ENCODE data around the gene KRTAP6-1.

KRTAP6-1 gene

DNA sequence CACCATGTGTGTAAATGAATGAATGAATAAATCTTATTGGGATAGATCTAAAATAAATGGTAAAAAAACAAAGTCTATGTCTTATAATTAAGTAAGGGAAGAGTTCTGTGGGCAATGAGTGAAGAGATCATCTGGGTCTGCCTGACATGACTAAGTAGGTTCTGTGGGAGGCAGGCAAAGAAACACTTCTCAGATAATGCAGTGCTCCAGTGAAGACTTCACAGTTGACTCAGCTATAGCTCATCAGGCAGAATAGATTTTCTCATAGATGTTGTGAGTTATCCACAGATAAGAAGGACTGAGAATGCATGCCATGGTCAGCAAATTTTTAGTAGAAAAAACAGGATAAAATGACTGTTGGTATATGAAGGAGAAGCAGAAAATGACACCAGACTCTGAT is 36.0 kb downstream of the KRTAP6-1 start:
- no peak for DNase-seq (ENCODE audit: low spot score)

DNA sequence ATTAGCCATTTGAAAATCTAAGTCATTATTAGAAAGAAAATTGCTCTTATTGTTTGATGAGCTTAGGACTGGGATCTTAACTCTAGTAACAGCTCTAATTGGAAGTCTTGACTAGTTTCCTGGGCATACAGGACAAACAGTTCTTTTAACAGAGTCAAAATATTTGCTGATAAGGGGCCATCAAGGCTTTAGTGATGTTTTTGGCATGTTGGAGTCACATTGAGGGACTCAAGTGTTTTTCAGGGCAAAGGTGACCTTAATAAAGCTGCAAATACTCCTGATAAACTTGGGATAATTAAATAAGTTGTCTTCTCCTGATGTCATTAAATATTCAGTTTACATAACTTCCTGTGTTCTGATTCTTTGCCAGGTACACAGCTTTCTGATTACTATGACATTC is 46.1 kb downstream of the KRTAP6-1 start:
- DNase-seq (ENCODE audit: low spot score): no peak

DNA sequence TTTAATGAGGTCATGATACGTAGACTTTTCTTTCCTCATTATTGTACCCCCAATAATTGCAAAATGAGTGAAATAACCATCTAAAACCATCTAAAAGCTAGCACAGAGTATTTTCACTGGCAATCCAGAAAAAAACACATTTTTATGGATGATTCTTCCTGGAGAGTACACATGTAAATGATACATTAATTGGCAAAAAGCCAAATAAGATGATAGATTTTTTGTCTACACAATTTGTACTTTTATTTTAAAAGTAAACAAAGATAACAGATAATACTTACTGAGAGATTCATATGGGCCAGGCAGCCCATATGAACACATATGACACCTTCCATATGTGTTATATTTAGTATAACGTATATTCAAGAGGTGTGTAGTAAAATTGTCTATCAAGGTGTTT is 50.1 kb downstream of the KRTAP6-1 start:
- no peak for DNase-seq (ENCODE audit: low spot score)
